HG03469 (cell line): ENCODE results near the gene GRK1.
"Not testable (repeated sequence)": the region's sequence is repeated elsewhere in the genome, so short reads cannot be mapped to it uniquely, and the experiment has no call there.

Source experiments
- ATAC-seq: cut with Tn5 transposase; IDR thresholded peaks from one replicate; pipeline ENCODE4 v1.9.1; 2021; ENCODE audit warnings: mild to moderate bottlenecking, moderate library complexity, moderate number of reproducible peaks; ENCODE audit not compliant: unreplicated experiment

Gene GRK1

DNA sequence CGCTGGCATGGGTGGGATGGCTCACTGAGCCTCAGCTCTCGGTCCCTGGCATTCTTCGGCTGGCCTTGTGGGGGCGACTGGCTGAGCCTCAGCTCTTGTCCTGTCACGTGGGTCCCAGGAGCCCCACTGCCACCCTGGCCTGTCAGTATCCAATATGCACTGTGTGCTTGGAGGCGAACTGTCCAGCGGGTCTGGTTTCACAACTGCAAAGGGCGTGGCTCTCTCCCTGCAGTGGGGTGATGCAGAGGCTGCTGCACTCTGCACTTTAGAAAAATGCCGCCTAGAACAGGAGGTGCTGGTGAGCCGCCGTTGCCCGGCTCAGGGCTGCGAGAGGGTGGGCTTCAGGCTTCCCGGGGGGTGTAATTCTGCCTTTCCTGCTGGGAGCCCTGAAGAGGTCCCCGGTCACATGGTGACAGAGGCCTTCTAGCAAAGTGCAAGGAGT, 75.0 kb downstream of the GRK1 start:
- no peak for ATAC-seq

GRCh38 chr13:113742445-113743120, 75.6 kb downstream of the GRK1 start:
- ATAC-seq, result no peak

DNA sequence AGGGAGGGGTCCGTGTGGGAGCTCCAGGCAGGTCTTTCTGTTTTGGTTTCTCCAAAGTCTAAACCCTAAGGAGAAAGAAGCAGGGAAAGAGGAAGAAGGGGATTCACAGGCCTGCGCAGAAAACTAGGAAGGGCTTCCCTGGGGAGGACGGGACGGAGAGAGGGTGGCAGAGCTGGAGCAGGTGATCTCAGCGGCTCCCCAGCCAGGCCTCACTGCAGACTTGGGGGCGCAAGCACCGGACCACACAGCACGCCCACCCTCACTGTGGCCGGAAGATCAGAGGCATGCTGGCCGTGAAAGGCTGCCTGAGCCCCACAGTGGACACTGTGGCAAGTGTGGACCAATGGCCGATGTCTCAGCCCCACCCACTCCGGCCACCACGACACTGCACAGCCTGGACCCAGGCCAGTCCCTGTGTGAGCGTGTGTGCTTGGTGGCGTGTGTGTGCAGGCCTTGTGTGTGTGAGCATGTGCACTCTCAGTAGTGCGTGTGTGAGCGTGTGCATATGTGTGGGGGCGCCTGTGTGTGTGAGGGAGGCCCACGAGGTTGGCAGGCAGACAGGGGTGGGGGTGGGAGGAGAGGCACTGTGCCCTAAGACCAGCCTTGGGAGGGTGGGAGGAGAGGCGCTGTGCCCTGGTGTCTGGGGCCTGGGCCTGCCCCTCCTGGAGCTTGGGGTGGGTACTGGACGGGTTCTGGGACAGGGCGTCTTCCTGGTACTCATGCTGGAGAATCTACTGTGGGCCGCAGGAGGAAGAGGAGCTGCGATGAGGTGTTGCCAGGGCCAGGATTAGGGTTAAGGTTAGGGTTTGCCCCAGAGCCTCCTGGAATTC, 76.6 kb downstream of the GRK1 start:
- no peak for ATAC-seq

DNA sequence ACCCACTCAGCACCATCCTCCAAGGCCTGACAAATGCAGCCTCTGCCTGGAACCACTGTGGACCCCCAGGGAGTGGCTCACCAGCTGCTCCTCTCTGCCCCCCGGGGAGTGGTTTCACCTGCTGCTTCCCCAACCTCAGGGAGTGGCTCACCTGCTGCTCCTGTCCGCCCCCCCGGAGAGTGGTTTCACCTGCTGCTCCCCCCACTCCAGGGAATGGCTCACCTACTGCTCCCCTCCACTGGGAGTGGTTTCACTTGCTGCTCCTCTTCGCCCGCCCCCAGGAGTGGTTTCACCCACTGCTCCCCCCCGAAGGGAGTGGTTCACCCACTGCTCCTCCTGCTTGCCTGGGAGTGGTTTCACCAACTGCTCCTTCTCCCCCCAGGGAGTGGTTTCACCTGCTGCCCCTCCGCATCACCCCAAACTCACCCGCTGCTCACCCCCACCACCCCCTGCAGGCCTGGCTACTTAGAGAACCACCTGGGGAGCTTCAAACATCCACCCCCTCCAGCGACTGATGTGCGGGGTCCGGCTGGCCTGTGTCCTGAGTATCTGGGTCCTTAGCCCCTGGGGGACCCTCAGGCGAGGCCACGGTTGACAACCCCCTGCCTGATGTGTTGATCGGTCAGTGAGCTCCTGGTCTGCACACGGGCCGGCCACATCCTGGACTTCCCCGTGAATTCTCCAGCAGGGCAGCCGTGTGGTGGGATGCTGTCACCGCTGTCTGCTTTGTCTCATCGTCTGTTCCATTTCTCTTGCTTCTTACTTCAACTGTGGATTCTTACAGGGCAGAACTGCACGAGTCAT, 77.4 kb downstream of the GRK1 start:
- ATAC-seq, result no peak

- ATAC-seq, result no peak
These were observed 78.0 kb downstream of the GRK1 start for GRCh38 chr13:113745059-113745458.

- not testable (repeated sequence) for ATAC-seq
These were observed 78.6 kb downstream of the GRK1 start for GRCh38 chr13:113745500-113746142.

GRCh38 chr13:113746143-113746525, 79.1 kb downstream of the GRK1 start:
- no peak for ATAC-seq

GRCh38 chr13:113746671-113747070, 79.7 kb downstream of the GRK1 start:
- ATAC-seq, result no peak

DNA sequence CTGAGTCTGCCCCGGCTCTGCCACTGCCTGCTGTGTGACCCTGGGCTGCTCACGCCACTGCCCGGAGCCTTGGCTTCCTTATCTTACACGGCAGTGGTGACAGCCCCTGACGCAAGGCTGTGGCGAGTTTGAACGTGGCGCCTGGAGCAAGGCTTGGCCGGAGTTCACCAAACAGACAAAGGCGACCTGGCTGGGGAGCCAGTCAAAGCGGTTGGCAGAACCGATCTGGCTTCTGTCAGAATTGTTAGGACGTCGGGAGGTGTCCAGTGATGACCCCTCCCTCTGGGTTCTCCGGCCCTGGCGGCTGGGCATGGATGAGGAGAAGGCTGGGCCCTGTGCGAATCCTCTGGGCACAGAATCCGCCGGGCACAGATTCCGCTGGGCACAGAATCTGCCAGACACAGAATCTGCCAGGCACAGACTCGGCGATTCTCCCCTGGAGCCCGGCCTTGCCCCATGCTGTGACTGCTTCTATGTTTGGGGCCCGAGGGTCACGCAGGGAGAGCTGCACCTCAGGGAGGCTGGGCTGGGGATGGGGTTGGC, 80.3 kb downstream of the GRK1 start:
- no peak for ATAC-seq

GRCh38 chr13:113748101-113748861, 81.3 kb downstream of the GRK1 start:
- ATAC-seq, result no peak

GRCh38 chr13:113748862-113749451, 81.9 kb downstream of the GRK1 start:
- ATAC-seq, result no peak

DNA sequence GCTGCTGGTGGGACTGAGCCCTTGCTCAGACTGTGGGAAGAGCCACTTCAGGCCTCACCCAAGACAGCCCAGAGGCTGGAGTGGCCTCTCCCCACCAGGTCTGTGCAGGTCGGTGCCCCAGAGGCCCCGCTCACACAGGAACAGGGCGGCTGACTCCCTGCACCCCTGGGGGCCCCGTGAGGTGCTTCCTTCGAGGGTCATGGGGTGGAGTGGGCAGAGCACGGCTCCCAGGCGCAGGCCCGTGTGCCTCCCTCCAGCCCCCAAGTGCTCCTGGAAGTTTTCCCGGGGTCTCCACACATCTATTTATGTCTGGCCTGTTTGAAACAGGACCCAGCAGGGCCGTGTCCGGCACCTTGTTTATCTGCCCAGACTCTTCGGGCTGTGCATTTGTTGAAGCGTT, 82.5 kb downstream of the GRK1 start:
- ATAC-seq, result no peak

- ATAC-seq, result no peak
These were observed 82.9 kb downstream of the GRK1 start for GRCh38 chr13:113749967-113750366.

DNA sequence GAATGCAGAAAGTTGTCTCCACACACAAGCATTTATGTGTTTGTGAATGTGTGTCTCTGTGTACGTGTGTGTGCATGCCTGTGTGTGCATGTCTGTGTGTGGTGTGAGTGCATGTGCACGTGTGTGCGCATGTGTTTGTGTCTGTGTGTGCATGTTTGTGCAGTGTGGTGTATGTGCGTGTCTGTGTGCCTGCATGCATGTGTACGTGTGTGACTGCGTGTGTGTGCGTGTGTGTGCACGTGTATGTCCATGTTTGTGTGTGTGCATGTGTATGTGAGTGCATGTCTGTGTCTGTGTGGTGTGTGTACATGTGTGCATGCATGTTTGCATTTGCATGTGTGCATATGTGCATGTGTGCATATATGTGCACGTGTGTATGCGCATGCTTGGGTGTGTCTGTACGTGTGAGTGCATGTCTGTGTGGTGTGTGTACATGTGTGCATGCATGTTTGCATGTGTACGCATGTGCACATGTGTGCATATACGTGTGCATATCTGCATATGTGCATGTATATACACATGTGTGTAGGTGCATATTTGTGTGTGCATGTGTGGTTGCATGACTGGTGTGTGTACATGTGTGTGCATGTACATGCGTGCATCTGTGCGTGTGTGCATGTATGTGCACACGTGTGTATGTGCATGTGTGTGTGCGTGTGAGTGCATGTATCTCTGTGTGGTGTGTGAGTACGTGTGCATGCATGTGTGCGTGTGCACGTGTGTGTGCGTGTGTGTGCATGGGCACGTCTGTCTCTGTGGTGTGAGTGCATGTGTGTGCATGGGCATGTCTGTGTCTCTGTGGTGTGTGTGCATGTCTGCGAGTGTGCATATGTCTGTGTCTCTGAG, 83.8 kb downstream of the GRK1 start:
- ATAC-seq, result no peak

DNA sequence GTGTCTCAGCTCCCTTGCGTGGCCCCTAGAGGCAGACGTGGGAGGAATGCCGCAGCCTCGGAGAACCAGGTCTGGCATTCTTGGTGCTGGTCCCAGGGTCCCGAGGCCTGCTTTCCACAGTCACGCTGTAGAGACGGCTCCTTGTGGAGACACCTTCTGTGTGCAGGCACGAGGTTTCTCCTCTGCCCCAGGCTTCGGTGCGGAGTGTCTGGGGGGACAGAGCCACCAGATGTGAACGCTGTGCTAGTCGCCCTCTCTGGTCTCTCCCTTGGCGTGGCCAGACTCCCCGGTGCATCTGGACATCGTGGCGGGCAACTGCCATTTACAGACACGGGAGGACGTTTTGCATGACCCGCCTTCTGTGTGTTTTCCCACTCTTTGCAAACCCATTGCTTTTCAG, 84.5 kb downstream of the GRK1 start:
- ATAC-seq, result no peak

DNA sequence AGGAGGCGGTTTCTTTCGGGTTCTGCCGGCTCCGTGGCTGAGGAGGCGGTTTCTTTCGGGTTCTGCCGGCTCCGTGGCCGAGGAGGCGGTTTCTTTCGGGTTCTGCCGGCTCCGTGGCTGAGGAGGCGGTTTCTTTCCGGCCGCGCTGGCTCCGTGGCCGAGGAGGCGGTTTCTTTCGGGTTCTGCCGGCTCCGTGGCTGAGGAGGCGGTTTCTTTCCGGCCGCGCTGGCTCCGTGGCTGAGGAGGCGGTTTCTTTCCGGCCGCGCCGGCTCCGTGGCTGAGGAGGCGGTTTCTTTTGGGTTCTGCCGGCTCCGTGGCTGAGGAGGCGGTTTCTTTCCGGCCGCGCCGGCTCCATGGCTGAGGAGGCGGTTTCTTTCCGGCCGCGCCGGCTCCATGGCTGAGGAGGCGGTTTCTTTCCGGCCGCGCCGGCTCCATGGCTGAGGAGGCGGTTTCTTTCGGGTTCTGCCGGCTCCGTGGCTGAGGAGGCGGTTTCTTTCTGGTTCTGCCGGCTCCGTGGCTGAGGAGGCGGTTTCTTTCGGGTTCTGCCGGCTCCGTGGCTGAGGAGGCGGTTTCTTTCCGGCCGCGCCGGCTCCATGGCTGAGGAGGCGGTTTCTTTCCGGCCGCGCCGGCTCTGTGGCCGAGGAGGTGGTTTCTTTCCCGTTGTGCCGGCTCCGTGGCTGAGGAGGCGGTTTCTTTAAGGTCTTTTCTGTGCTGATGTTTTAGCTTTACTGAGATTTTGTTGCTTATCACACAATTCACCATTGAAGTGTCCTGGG, 85.4 kb downstream of the GRK1 start:
- ATAC-seq, result not testable (repeated sequence)

DNA sequence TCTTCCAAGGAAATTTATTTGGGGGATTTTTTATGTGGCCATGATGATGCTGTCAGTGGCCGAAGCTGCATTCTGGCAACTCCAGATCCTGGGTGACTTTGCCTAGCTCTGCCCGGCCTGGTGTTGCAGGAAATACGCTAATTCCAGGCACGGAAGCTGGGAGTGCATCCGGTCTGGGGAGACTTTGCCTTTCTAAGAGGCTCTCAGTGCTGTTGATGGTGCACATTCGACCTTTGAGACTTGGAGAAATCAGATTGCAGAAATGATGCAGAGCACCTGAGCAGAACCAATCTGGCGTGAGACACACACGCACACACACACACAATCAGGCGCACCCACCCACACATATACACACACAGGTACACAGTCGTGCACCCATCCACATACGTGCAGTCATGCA, 86.2 kb downstream of the GRK1 start:
- no peak for ATAC-seq

GRCh38 chr13:113754242-113754641, 87.2 kb downstream of the GRK1 start:
- no peak for ATAC-seq
